H1 (cell line): ENCODE results near the gene PLLP. TPM values are rescaled to one million over a fixed set of nuclear protein-coding genes. Genes with fewer than 3 reads are reported as not detected.

Experiments
- CTCF ChIA-PET: fragments of 300-600 bp; sonication (Branson Sonifier 250); formaldehyde crosslinking; loops from one replicate; lab custom pipeline; 2021; ENCODE audit not compliant: partially characterized antibody; lab: Charles Lee
- POLR2A ChIA-PET: fragments of 300-600 bp; sonication (Branson Sonifier 250); formaldehyde crosslinking; loops from one replicate; lab custom pipeline; 2021; ENCODE audit warnings: inconsistent platforms; ENCODE audit not compliant: partially characterized antibody; lab: Charles Lee
- DNase-seq, 2 experiments: peaks; one replicate each; pipeline versions ENCODE4 v3.0.0 to v3.0.0-alpha.2; 2010 to 2022; ENCODE audit warnings: low spot score in 2 of 2, low read depth in 1 of 2, mixed read lengths in 1 of 2
- FAIRE-seq: peaks from 2 replicates; lab custom pipeline; 2011; peaks lifted over from hg19 to GRCh38; lab: Jason Lieb, UNC
- H2AFZ ChIP-seq: 2 replicates; pipeline ENCODE4 v1.8.1; 2012; ENCODE audit warnings: low read length, inconsistent platforms
- H2AK5ac ChIP-seq: 2 replicates; pipeline ENCODE4 v1.6.1; 2013; ENCODE audit warnings: low read depth, low read length
- H2BK120ac ChIP-seq: replicated peaks from 2 replicates; pipeline ENCODE3; 2013; ENCODE audit warnings: low read depth, low read length, inconsistent platforms
- H2BK12ac ChIP-seq: 2 replicates; pipeline ENCODE4 v1.6.1; 2013; ENCODE audit warnings: low read depth, low read length
- H2BK15ac ChIP-seq: 2 replicates; pipeline ENCODE4 v1.6.1; 2013; ENCODE audit warnings: low read length
- H2BK20ac ChIP-seq: 2 replicates; pipeline ENCODE4 v1.6.1; 2013; ENCODE audit warnings: low read length
- H2BK5ac ChIP-seq: 2 replicates; pipeline ENCODE4 v1.6.1; 2013; ENCODE audit warnings: low read depth, low read length
- H3K14ac ChIP-seq: 2 replicates; pipeline ENCODE4 v1.6.1; 2013; ENCODE audit warnings: inconsistent platforms; ENCODE audit not compliant: insufficient read length
- H3K18ac ChIP-seq: 2 replicates; pipeline ENCODE4 v1.6.1; 2013; ENCODE audit warnings: low read length; ENCODE audit errors: extremely low read depth
- H3K23ac ChIP-seq: 2 replicates; pipeline ENCODE4 v1.6.1; 2013; ENCODE audit warnings: inconsistent platforms; ENCODE audit not compliant: insufficient read length
- H3K23me2 ChIP-seq: 2 replicates; pipeline ENCODE4 v1.6.1; 2013; ENCODE audit warnings: low read depth, low read length
- H3K27ac ChIP-seq: 2 replicates; pipeline ENCODE4 v1.6.1; 2011; ENCODE audit warnings: low read depth, low read length, inconsistent platforms
- H3K27me3 ChIP-seq, 4 experiments: replicated peaks in 1 of 4; 1 replicate in 1 of 4; 2 replicates in 3 of 4; pipeline versions ENCODE4 v1.6.1 to v1.8.1; 2011 to 2013; ENCODE audit warnings: low read length in 3 of 4, mild to moderate bottlenecking in 3 of 4, inconsistent platforms in 2 of 4, mixed read lengths in 2 of 4, moderate library complexity in 1 of 4; ENCODE audit not compliant: control insufficient read depth in 3 of 4, insufficient read depth in 3 of 4; ENCODE audit errors: extremely low read depth in 1 of 4
- H3K36me3 ChIP-seq, 4 experiments: 2 replicates each; pipeline versions ENCODE4 v1.6.1 to v1.8.1; 2011 to 2013; ENCODE audit warnings: mild to moderate bottlenecking in 4 of 4, low read length in 3 of 4, moderate library complexity in 2 of 4, control low read depth in 1 of 4, inconsistent platforms in 1 of 4; ENCODE audit not compliant: insufficient read depth in 4 of 4, control insufficient read depth in 2 of 4
- H3K4ac ChIP-seq: replicated peaks from 2 replicates; pipeline ENCODE3; 2013; ENCODE audit warnings: low read length, low read depth, mixed read lengths, inconsistent platforms; ENCODE audit not compliant: insufficient read length
- H3K4me1 ChIP-seq, 4 experiments: replicated peaks in 1 of 4; 1 replicate in 1 of 4; 2 replicates in 3 of 4; pipeline versions ENCODE4 v1.6.1 to v1.8.1; 2011 to 2013; ENCODE audit warnings: low read length in 3 of 4, inconsistent platforms in 2 of 4, mixed read lengths in 1 of 4; ENCODE audit not compliant: insufficient read depth in 4 of 4, control insufficient read depth in 3 of 4
- H3K4me2 ChIP-seq, 2 experiments: 2 replicates each; pipeline versions ENCODE4 v1.6.1 to v1.8.1; 2011 to 2013; ENCODE audit warnings: low read depth in 2 of 2, low read length in 2 of 2, control low read depth in 1 of 2, inconsistent platforms in 1 of 2, mild to moderate bottlenecking in 1 of 2; ENCODE audit not compliant: insufficient read depth in 1 of 2
- H3K4me3 ChIP-seq, 4 experiments: fragments of 200-600, 300-600 bp in 1 of 4; sonication (generic), shearing (Covaris generic), sonication (Bioruptor Twin) in 1 of 4; 2 replicates each; pipeline versions ENCODE4 v1.5.1 to v1.8.1; 2011 to 2016; ENCODE audit warnings: low read length in 4 of 4, low read depth in 3 of 4, control low read depth in 2 of 4, inconsistent platforms in 2 of 4, mild to moderate bottlenecking in 2 of 4, mixed read lengths in 1 of 4, moderate library complexity in 1 of 4; ENCODE audit not compliant: insufficient read depth in 2 of 4; ENCODE audit errors: extremely low read depth in 1 of 4
- H3K56ac ChIP-seq: replicated peaks from 2 replicates; pipeline ENCODE3; 2013; ENCODE audit warnings: low read depth, mild to moderate bottlenecking, mixed read lengths, low read length, inconsistent platforms; ENCODE audit not compliant: insufficient read length
- H3K79me1 ChIP-seq: 2 replicates; pipeline ENCODE4 v1.6.1; 2013; ENCODE audit warnings: low read depth, low read length, control low read depth
- H3K79me2 ChIP-seq, 2 experiments: 2 replicates each; pipeline versions ENCODE4 v1.6.1 to v1.8.1; 2012 to 2013; ENCODE audit warnings: low read length in 2 of 2, mild to moderate bottlenecking in 2 of 2, inconsistent platforms in 1 of 2; ENCODE audit not compliant: insufficient read depth in 2 of 2, control insufficient read depth in 1 of 2
- H3K9ac ChIP-seq, 4 experiments: replicated peaks in 1 of 4; 1 replicate in 1 of 4; 2 replicates in 3 of 4; pipeline versions ENCODE4 v1.6.1 to v1.8.1; 2011 to 2013; ENCODE audit warnings: low read depth in 3 of 4, low read length in 3 of 4, control low read depth in 2 of 4, mild to moderate bottlenecking in 2 of 4, moderate library complexity in 2 of 4, inconsistent platforms in 1 of 4; ENCODE audit errors: extremely low read depth in 1 of 4
- H3K9me3 ChIP-seq, 2 experiments: 2 replicates each; pipeline versions ENCODE4 v1.6.1 to v1.8.1; 2012 to 2013; ENCODE audit warnings: mild to moderate bottlenecking in 2 of 2, moderate library complexity in 2 of 2, control low read depth in 1 of 2, inconsistent platforms in 1 of 2, low read depth in 1 of 2, low read length in 1 of 2, mixed read lengths in 1 of 2; ENCODE audit not compliant: insufficient read depth in 2 of 2
- H4K20me1 ChIP-seq, 2 experiments: replicated peaks in 1 of 2; 2 replicates each; pipeline versions ENCODE3 to v1.8.1; 2011 to 2013; ENCODE audit warnings: inconsistent platforms in 2 of 2, low read length in 2 of 2, mild to moderate bottlenecking in 1 of 2; ENCODE audit not compliant: insufficient read depth in 2 of 2, control insufficient read depth in 1 of 2
- H4K5ac ChIP-seq: 2 replicates; pipeline ENCODE4 v1.6.1; 2013; ENCODE audit warnings: low read length, low read depth, mixed read lengths, inconsistent platforms; ENCODE audit not compliant: insufficient read length
- H4K8ac ChIP-seq: 2 replicates; pipeline ENCODE4 v1.8.0; 2013; ENCODE audit warnings: mild to moderate bottlenecking, moderate library complexity, low read length, inconsistent platforms; ENCODE audit not compliant: insufficient read depth; ENCODE audit errors: extremely low read depth
- H4K91ac ChIP-seq: replicated peaks from 2 replicates; pipeline ENCODE3; 2013; ENCODE audit warnings: low read length, mixed read lengths, inconsistent platforms; ENCODE audit not compliant: insufficient read length
- BRCA1 ChIP-seq: IDR thresholded peaks from 2 replicates; pipeline ENCODE4 v1.6.1; 2012; ENCODE audit warnings: low read depth, low read length, improper control_type of control experiment
- CBX8 ChIP-seq: fragments of 300-800, 300-1000 bp; sonication (generic); IDR thresholded peaks from 2 replicates; pipeline ENCODE4 v1.7.1; 2016; ENCODE audit warnings: low read depth, low read length, borderline replicate concordance
- CEBPB ChIP-seq: IDR thresholded peaks from 2 replicates; pipeline ENCODE4 v1.6.1; 2012; ENCODE audit warnings: low read depth, low read length
- CTCF ChIP-seq, 3 experiments: IDR thresholded peaks; 1 replicate in 2 of 3; 2 replicates in 1 of 3; pipeline versions ENCODE4 v1.5.1 to v1.6.1; 2011; ENCODE audit warnings: low read length in 3 of 3, mild to moderate bottlenecking in 3 of 3, inconsistent platforms in 2 of 3, low read depth in 1 of 3, moderate library complexity in 1 of 3; ENCODE audit not compliant: insufficient read depth in 1 of 3; ENCODE audit errors: control extremely low read depth in 1 of 3
- JUN ChIP-seq: IDR thresholded peaks from 2 replicates; pipeline ENCODE4 v1.6.1; 2011; ENCODE audit warnings: low read depth, mild to moderate bottlenecking, improper control_type of control experiment, low read length
- JUND ChIP-seq: IDR thresholded peaks from 2 replicates; pipeline ENCODE4 v1.6.1; 2011; ENCODE audit warnings: mild to moderate bottlenecking, improper control_type of control experiment, low read length
- RNF2 ChIP-seq: fragments of 200-900, 300-1000 bp; sonication (generic); IDR thresholded peaks from 2 replicates; pipeline ENCODE4 v1.7.1; 2016; ENCODE audit warnings: borderline replicate concordance, low read depth, mild to moderate bottlenecking, antibody characterized with exemption, low read length; ENCODE audit not compliant: poor library complexity, severe bottlenecking; ENCODE audit errors: missing control alignments
- SP1 ChIP-seq: IDR thresholded peaks from 2 replicates; pipeline ENCODE4 v1.6.1; 2011; ENCODE audit warnings: low read depth, low read length
- YY1 ChIP-seq: IDR thresholded peaks from 2 replicates; pipeline ENCODE4 v1.6.1; 2011; ENCODE audit warnings: low read depth, mild to moderate bottlenecking, low read length
- WGBS, 2 experiments: shearing (Covaris generic) in 1 of 2; methylation state at CpG; one replicate each; pipeline versions ENCODE4 v1.1.6 to v1.1.7; 2013 to 2015; ENCODE audit warnings: low lambda C conversion rate in 2 of 2, mixed read lengths in 2 of 2, inconsistent platforms in 1 of 2, low coverage in 1 of 2, missing lambda C conversion rate in 1 of 2; ENCODE audit not compliant: insufficient replicate concordance in 2 of 2, insufficient coverage in 1 of 2, insufficient read length in 1 of 2; ENCODE audit errors: extremely low coverage in 1 of 2, missing lambda C conversion rate in 1 of 2; 5-methylcytosine and 5-hydroxymethylcytosine counted together
- polyA plus RNA-seq, 7 experiments: library from polyadenylated mRNA; depleted of rRNA in 3 of 7; stranded (reverse) in 5 of 7; unstranded in 2 of 7; fragments of >200 nt in 5 of 7; fragments of 200-250 nt in 2 of 7; gene quantifications; 1 replicate in 5 of 7; 2 replicates in 1 of 7; 4 replicates in 1 of 7; pipeline versions ENCODE4 v1.2.1 to v1.2.3, GENCODE V29; 2011 to 2013; ENCODE audit warnings: missing spikeins in 2 of 7, mixed read lengths in 2 of 7
- total RNA-seq: library from RNA; stranded (reverse); fragmentation: NEBNext Ultra II Directional; extraction: Animal tissue kit (Norgen Biotek cat#: 25700); gene quantifications from 2 replicates; pipeline ENCODE4 v1.2.1, GENCODE V29; 2021

PLLP gene
- total and polyA plus RNA-seq, 2 of the 8 experiments (the other 6 are each of a cell fraction or from before 2014, with no cell fraction given): 2.9 to 10.6 TPM

GRCh38 chr16:57268804-57269800, 15.4 kb downstream of the PLLP start:
- no peak overlapping the region for H2AK5ac ChIP-seq
- H3K79me2 ChIP-seq: no peaks in the 10 kb centered on the region
- H3K9ac ChIP-seq: no peak overlapping the region
- no peaks in the 10 kb centered on the region for H3K36me3 ChIP-seq
- H3K23ac ChIP-seq: no peak overlapping the region
- no peak overlapping the region for H3K18ac ChIP-seq
- no peaks in the 10 kb centered on the region for H4K20me1 ChIP-seq
- H3K9me3 ChIP-seq: no peaks in the 10 kb centered on the region
- H3K4me3 ChIP-seq: no peak overlapping the region
- H3K79me1 ChIP-seq: no peaks in the 10 kb centered on the region
- H2BK5ac ChIP-seq: no peak overlapping the region
- no peak overlapping the region for H3K4ac ChIP-seq
- H3K27ac ChIP-seq: no peak overlapping the region
- no peak overlapping the region for H4K8ac ChIP-seq
- no peaks in the 10 kb centered on the region for H3K23me2 ChIP-seq
- H3K56ac ChIP-seq: no peak overlapping the region
- no peak overlapping the region for H4K5ac ChIP-seq
- no peak overlapping the region for H2BK12ac ChIP-seq
- CTCF ChIA-PET: interaction anchor here (1.1 kb wide), 1 partner anchor 32 kb away, joined by 4 read pairs; no protein-coding TSS in a partner anchor
- no peak overlapping the region for H2AFZ ChIP-seq
- no peak overlapping the region for H2BK120ac ChIP-seq
- H3K27me3 ChIP-seq: no peaks in the 10 kb centered on the region
- no peak overlapping the region for H3K4me2 ChIP-seq
- no peak overlapping the region for H2BK15ac ChIP-seq
- H4K91ac ChIP-seq: no peak overlapping the region
- POLR2A ChIA-PET: interaction anchor here (1.3 to 2.3 kb wide), 2 partner anchors 10 to 83 kb away, joined by 3 to 7 read pairs; partner anchors contain the start of genes PSME3IP1 and RSPRY1
- no peak for FAIRE-seq
- no peak overlapping the region for H2BK20ac ChIP-seq
- DNase-seq: no peak
- WGBS, 2 experiments: 88% methylated on average over 14 of the region's 14 CpGs; no CpG with 5 or more reads in 1 of the 2 experiments
- H3K14ac ChIP-seq: no peak overlapping the region
- H3K4me1 ChIP-seq: peaks cover 0 to 6% (median 2%) of the 10 kb centered on the region in 4 experiments; a peak in 2 of 7 replicates
- no peak for TF ChIP-seq JUN
- no peak for TF ChIP-seq CBX8
- no peak for TF ChIP-seq SP1
- TF ChIP-seq CEBPB: no peak
- no peak for TF ChIP-seq BRCA1
- no peak for TF ChIP-seq JUND
- TF ChIP-seq RNF2: no peak
- TF ChIP-seq CTCF (IDR thresholded peaks at IDR 0.05; ENCODE audit: control extremely low read depth in 1 of 3, insufficient read depth in 1 of 3, low read depth in 1 of 3, low read length in 3 of 3): no peak
- TF ChIP-seq YY1: no peak
